Muscle of leg (tissue), 11 donors: ENCODE results near the gene ANKRD11. TPM values are rescaled to one million over a fixed set of nuclear protein-coding genes. Genes with fewer than 3 reads are reported as not detected.
A peak's percentile ranks its signal among the peaks of the same experiment; 100 is the strongest.

ENCODE experiments used
- DNase-seq: peaks from one replicate; pipeline ENCODE4 v3.0.0; 2013
- H3K27ac ChIP-seq: one replicate; pipeline ENCODE4 v1.5.1; 2013; ENCODE audit warnings: mild to moderate bottlenecking, low read length, control low read depth
- H3K27me3 ChIP-seq: one replicate; pipeline ENCODE4 v1.6.1; 2013; ENCODE audit warnings: low read length; ENCODE audit not compliant: control insufficient read depth, insufficient read depth
- H3K36me3 ChIP-seq: one replicate; pipeline ENCODE4 v1.6.1; 2013; ENCODE audit warnings: low read length; ENCODE audit not compliant: control insufficient read depth, insufficient read depth
- H3K4me1 ChIP-seq: one replicate; pipeline ENCODE4 v1.6.1; 2013; ENCODE audit warnings: low read length; ENCODE audit not compliant: control insufficient read depth, insufficient read depth
- H3K4me3 ChIP-seq: one replicate; pipeline ENCODE4 v1.5.1; 2013; ENCODE audit warnings: low read length, control low read depth
- H3K9me3 ChIP-seq: replicated peaks from 2 replicates; pipeline ENCODE4 v1.6.1; 2013; ENCODE audit warnings: low read depth, low read length; ENCODE audit not compliant: control insufficient read depth
- WGBS: methylation state at CpG from one replicate; pipeline ENCODE4 v1.1.5; 2013; ENCODE audit warnings: missing lambda C conversion rate; ENCODE audit not compliant: insufficient coverage; 5-methylcytosine and 5-hydroxymethylcytosine counted together
- polyA plus RNA-seq, 8 donors: library from polyadenylated mRNA; unstranded; fragments of 120-200 nt; gene quantifications; one replicate each; pipeline versions ENCODE4 v1.2.1 to v1.2.3, GENCODE V29; 2013; ENCODE audit warnings: inconsistent platforms in 1 of 8, low replicate concordance in 1 of 8; ENCODE audit not compliant: insufficient read length in 8 of 8, insufficient read depth in 1 of 8
- total RNA-seq: library from RNA; stranded (reverse); fragments of 120-200 nt; gene quantifications from one replicate; pipeline ENCODE4 v1.2.4, GENCODE V29; 2013

ANKRD11 gene
- total and polyA plus RNA-seq, 9 donors = 34.0 to 79.8 (median 63.6) TPM

- DNase-seq = no peak
- H3K9me3 ChIP-seq = no peaks in the 10 kb centered on the region
- H3K4me1 ChIP-seq = peaks cover 28% of the 10 kb centered on the region
- peaks cover 6% of the 10 kb centered on the region for H3K36me3 ChIP-seq
- no peak overlapping the region for H3K4me3 ChIP-seq
- no peak overlapping the region for H3K27ac ChIP-seq
- WGBS = 84% methylated on average over 15 of the region's 24 CpGs
- no peaks in the 10 kb centered on the region for H3K27me3 ChIP-seq
These were observed 1.8 kb upstream of the ANKRD11 start for GRCh38 chr16:89491974-89492687.

DNA sequence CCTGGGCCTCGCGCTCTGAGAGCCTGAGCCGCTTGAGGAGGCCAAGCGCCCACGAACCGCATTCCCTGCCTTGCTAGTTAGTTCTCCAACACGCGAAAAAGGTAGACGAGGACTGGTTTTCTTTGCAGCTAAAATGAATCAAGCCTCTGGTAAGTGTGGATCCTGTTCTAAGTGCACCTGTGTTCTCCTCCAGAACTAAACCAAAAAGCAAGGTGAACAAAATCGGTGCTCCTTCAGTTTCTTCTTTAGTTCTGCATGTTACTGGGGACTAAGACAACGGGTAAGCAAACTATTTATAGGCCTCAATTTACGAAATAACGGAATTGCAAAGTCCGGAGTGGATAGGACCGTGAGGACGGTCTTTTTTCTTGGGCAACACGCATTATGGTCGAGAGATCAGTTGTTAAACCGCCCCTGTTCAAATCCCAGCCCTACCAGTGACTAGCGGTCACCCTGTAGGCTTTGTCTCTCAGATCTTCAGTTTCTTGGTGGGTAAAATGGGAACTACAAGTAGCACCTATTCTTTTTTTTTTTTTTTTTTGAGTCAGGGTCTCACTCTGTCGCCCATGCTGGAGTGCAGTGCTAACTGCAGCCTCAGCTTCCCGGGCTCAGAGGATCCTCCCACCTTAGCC is 993 bp upstream of the ANKRD11 start:
- DNase-seq = no peak
- Histone ChIP-seq H3K27me3 (no peaks in the 10 kb centered on the region), H3K4me3 (peak overlapping the region; percentile 80), H3K27ac (peak overlapping the region; percentile 90), H3K36me3 (peaks cover 6% of the 10 kb centered on the region), H3K9me3 (no peaks in the 10 kb centered on the region), H3K4me1 (peaks cover 29% of the 10 kb centered on the region)
- WGBS = 0% methylated on average over 17 of the region's 22 CpGs

DNA sequence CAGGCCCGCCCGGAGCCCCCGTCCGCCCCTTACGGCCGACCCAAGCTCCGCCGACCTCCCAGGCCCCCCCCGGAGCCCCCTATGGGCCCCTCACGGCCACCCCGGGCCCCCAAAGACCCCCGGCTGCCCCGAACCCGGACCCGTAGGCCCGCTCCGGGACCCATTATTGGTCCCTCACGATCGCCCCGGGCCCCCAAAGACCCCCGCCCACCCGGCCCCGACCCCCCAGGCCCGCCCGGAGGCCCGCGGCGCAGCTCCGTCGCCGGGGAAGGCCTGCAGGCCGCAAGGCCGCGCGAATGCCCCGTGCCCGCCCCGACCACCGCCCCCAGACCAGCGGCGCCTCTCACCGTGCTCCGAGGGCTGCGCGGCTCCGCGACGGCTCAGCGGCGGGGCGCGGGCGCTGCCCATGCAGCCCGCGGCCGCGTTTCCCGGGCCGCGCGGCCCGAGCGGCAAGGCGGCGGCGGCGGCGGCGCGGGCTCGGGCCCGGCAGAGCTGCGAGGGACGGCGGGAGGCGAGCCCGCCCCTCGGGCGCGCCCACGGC is 393 bp downstream of the ANKRD11 start:
- DNase-seq = no peak
- Histone ChIP-seq H3K27ac (no peak overlapping the region), H3K4me1 (peaks cover 40% of the 10 kb centered on the region), H3K9me3 (no peaks in the 10 kb centered on the region), H3K36me3 (peaks cover 6% of the 10 kb centered on the region), H3K4me3 (peak overlapping the region; percentile 68), H3K27me3 (no peaks in the 10 kb centered on the region)
- WGBS = under 1% methylated on average over 54 of the region's 81 CpGs

- under 1% methylated on average over 39 of the region's 71 CpGs for WGBS
- Histone ChIP-seq H3K4me1 (peaks cover 44% of the 10 kb centered on the region), H3K36me3 (peaks cover 6% of the 10 kb centered on the region), H3K4me3 (peak overlapping the region; percentile 68), H3K27me3 (no peaks in the 10 kb centered on the region), H3K27ac (peak overlapping the region; percentile 84), H3K9me3 (no peaks in the 10 kb centered on the region)
- peak; percentile 96 for DNase-seq
These were observed 1.1 kb downstream of the ANKRD11 start for GRCh38 chr16:89489040-89489897.

- no peak overlapping the region for H3K27ac ChIP-seq
- no peak overlapping the region for H3K4me3 ChIP-seq
- WGBS = 32% methylated on average over 4 of the region's 4 CpGs
- H3K27me3 ChIP-seq = no peaks in the 10 kb centered on the region
- DNase-seq = no peak
- H3K4me1 ChIP-seq = peaks cover 44% of the 10 kb centered on the region
- no peaks in the 10 kb centered on the region for H3K9me3 ChIP-seq
- H3K36me3 ChIP-seq = no peaks in the 10 kb centered on the region
These were observed 4.6 kb downstream of the ANKRD11 start for GRCh38 chr16:89485701-89486246.

DNA sequence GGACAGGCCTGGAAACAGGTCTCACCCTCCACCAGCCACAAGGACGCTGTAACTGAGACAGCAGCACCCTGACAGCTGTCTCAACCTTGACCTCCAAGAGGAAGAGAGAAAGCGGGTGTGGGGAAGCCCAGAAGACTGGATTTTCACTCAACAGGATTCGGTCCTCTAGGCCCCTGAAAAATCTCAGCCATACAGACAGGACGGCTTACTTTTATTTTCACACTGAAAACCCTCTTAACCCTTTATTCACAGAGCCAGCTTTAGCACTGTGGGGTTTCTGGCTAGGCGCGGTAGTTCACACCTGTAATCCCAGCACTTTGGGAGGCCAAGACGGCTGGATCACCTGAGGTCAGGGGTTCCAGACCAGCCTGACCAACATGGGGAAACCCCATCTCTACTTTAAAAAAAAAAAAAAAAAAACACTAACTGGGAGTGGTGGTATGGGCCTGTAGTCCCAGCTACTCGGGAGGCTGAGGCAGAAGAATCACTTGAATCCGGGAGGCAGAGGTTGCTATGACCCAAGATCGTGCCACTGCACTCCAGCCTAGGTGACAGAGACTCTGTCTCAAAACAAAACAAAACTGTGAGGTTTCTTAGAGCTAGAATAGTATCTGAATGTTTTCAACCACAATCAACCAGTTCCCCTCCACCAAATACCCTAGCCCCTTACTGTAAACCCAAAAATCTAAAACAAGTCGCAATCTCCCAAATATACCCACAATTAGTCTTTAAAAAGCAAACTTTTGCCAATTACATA is 5.3 kb downstream of the ANKRD11 start:
- DNase-seq = no peak

GRCh38 chr16:89484041-89484501 is 6.3 kb downstream of the ANKRD11 start:
- Histone ChIP-seq H3K36me3 (no peaks in the 10 kb centered on the region), H3K4me3 (no peak overlapping the region), H3K27me3 (no peaks in the 10 kb centered on the region), H3K9me3 (no peaks in the 10 kb centered on the region), H3K4me1 (peaks cover 44% of the 10 kb centered on the region), H3K27ac (no peak overlapping the region)
- no CpG with 5 or more reads among the region's 5 CpGs for whole genome bisulfite sequencing
- no peak for DNase-seq

More for the DNA sequence above, 5.3 kb downstream of the ANKRD11 start:
- H3K4me1 ChIP-seq = peaks cover 44% of the 10 kb centered on the region
- H3K27ac ChIP-seq = peak overlapping the region; percentile 2
- H3K4me3 ChIP-seq = no peak overlapping the region
- no peaks in the 10 kb centered on the region for H3K36me3 ChIP-seq
- 100% methylated on average over 1 of the region's 11 CpGs for WGBS
- H3K9me3 ChIP-seq = no peaks in the 10 kb centered on the region
- no peaks in the 10 kb centered on the region for H3K27me3 ChIP-seq

DNA sequence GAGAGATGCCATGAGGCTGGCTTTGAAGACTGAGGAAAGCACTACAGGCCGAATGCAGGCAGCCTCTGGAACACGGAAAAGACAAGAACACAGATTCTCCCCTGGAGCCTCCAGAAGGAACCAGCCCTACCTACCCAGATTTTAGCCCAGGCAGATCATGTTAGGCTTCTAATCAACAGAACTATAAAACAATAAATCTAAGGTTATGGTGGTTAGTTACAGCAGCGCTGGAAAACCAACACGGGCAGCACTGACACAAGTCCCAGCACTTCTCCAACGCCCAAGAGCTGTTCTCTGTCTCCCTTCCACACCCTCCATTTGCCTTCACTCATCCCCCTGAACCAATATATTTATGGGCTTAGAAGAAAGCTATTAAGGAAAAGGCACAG is 7.5 kb downstream of the ANKRD11 start:
- WGBS = no CpG with 5 or more reads among the region's 5 CpGs
- no peak for DNase-seq
- no peaks in the 10 kb centered on the region for H3K9me3 ChIP-seq
- H3K27ac ChIP-seq = no peak overlapping the region
- H3K4me3 ChIP-seq = no peak overlapping the region
- no peaks in the 10 kb centered on the region for H3K36me3 ChIP-seq
- H3K27me3 ChIP-seq = no peaks in the 10 kb centered on the region
- H3K4me1 ChIP-seq = peaks cover 46% of the 10 kb centered on the region

DNA sequence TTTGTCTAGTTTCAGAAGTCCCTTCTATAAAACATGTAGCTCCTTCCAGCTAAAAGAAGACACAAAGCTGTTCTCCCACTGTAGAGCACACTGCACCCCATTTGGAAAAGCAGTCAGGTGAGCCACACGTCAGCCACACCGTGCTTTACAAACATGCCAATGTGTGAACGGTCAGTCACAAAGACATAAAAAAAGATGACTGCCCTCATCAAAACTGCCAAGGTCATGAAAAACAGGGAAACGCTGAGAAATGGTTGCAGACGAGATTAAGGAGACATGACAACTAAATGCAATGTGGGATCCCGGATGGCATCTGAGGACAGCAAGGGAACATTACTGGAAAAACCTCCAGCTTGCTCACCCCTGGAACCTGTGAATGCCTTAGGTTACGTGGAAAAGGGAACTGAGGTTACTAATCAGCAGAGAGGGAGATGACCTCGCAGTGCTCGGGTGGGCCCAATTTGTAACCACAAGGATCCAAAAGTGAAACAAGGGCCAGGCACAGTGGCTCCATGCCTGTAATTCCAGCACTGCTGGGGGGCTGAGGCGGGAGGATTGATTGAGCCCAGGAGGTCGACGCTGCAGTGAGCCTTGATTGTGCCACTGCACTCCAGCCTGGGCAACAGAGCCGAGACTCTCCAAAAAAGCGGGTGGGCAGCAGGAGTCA is 8.1 kb downstream of the ANKRD11 start:
- Histone ChIP-seq H3K4me3 (no peak overlapping the region), H3K27ac (no peak overlapping the region), H3K27me3 (no peaks in the 10 kb centered on the region), H3K4me1 (peaks cover 44% of the 10 kb centered on the region), H3K36me3 (no peaks in the 10 kb centered on the region), H3K9me3 (no peaks in the 10 kb centered on the region)
- WGBS = 51% methylated on average over 14 of the region's 14 CpGs
- DNase-seq = no peak
